Amniotic stem cell (primary cell): Measurements from ENCODE around the gene MPI.
"Not testable (repeated sequence)": the region's sequence is repeated elsewhere in the genome, so short reads cannot be mapped to it uniquely, and the experiment has no call there.

ENCODE experiments used
- DNase-seq: peaks from one replicate; lab custom pipeline; 2025; lab: John Stamatoyannopoulos, UW

The MPI gene

GRCh38 chr15:74892931-74893330, 3.1 kb downstream of the MPI start:
- no peak for DNase-seq

- DNase-seq, result no peak
Measured at GRCh38 chr15:74893627-74894026, 3.8 kb downstream of the MPI start.

- DNase-seq, result not testable (repeated sequence)
Measured at GRCh38 chr15:74894383-74894782, 4.5 kb downstream of the MPI start.

- no peak for DNase-seq
Measured at GRCh38 chr15:74895830-74896229, 6.0 kb downstream of the MPI start.

GRCh38 chr15:74896316-74896715, 6.5 kb downstream of the MPI start:
- DNase-seq, result no peak

- no peak for DNase-seq
Measured at GRCh38 chr15:74897300-74897701, 7.5 kb downstream of the MPI start.

- DNase-seq, result no peak
Measured at GRCh38 chr15:74901612-74902063, 11.8 kb downstream of the MPI start.

GRCh38 chr15:74902295-74903075, 12.6 kb downstream of the MPI start:
- no peak for DNase-seq

- no peak for DNase-seq
Measured at GRCh38 chr15:74903676-74904075, 13.8 kb downstream of the MPI start.

- DNase-seq, result no peak
Measured at GRCh38 chr15:74904190-74904805, 14.5 kb downstream of the MPI start.

GRCh38 chr15:74906067-74906449, 16.2 kb downstream of the MPI start:
- no peak for DNase-seq

- peak; percentile 87 for DNase-seq
Measured at GRCh38 chr15:74906450-74907162, 16.8 kb downstream of the MPI start, which contains the start of gene FAM219B. Gene FAM219B, minus strand, starts transcription at chr15:74906851. Its CDS starts 51 bp downstream, at chr15:74906800.

GRCh38 chr15:74907163-74907870, 17.5 kb downstream of the MPI start:
- DNase-seq, result no peak

- DNase-seq, result no peak
Measured at GRCh38 chr15:74908635-74909034, 18.8 kb downstream of the MPI start.

GRCh38 chr15:74913041-74913440, 23.2 kb downstream of the MPI start:
- DNase-seq, result no peak

- not testable (repeated sequence) for DNase-seq
Measured at GRCh38 chr15:74913799-74914198, 24.0 kb downstream of the MPI start.

- no peak for DNase-seq
Measured at GRCh38 chr15:74917676-74918075, 27.8 kb downstream of the MPI start.

GRCh38 chr15:74920456-74920855, 30.6 kb downstream of the MPI start:
- no peak for DNase-seq

GRCh38 chr15:74924525-74924924, 34.7 kb downstream of the MPI start:
- no peak for DNase-seq

- DNase-seq, result no peak
Measured at GRCh38 chr15:74928771-74929198, 38.9 kb downstream of the MPI start.

- no peak for DNase-seq
Measured at GRCh38 chr15:74933573-74933972, 43.7 kb downstream of the MPI start.

- not testable (repeated sequence) for DNase-seq
Measured at GRCh38 chr15:74935193-74935592, 45.4 kb downstream of the MPI start.
